Osteoblast (primary cell): ENCODE data around the gene PAOX. TPM values are rescaled to one million over a fixed set of nuclear protein-coding genes. Genes with fewer than 3 reads are reported as not detected.

Experiments
- DNase-seq: peaks from one replicate; pipeline ENCODE4 v3.0.0; 2011; ENCODE audit warnings: low spot score, mixed read lengths; ENCODE audit not compliant: insufficient read length; ENCODE audit errors: missing footprints
- H2AFZ ChIP-seq: 2 replicates; pipeline ENCODE4 v1.6.0; 2011; ENCODE audit warnings: mild to moderate bottlenecking, low read length
- H3K27ac ChIP-seq: 2 replicates; pipeline ENCODE4 v1.5.1; 2011; ENCODE audit warnings: mild to moderate bottlenecking, low read depth, low read length, moderate library complexity
- H3K27me3 ChIP-seq: 2 replicates; pipeline ENCODE4 v1.6.0; 2012; ENCODE audit warnings: mild to moderate bottlenecking, control low read depth, inconsistent platforms, low read length, moderate library complexity; ENCODE audit not compliant: insufficient read depth
- H3K36me3 ChIP-seq: 2 replicates; pipeline ENCODE4 v1.5.1; 2011; ENCODE audit warnings: mild to moderate bottlenecking, low read length, control low read depth, moderate library complexity; ENCODE audit not compliant: insufficient read depth
- H3K4me1 ChIP-seq: 2 replicates; pipeline ENCODE4 v1.5.1; 2011; ENCODE audit warnings: mild to moderate bottlenecking, low read length, control low read depth, moderate library complexity; ENCODE audit not compliant: insufficient read depth
- H3K4me2 ChIP-seq: 2 replicates; pipeline ENCODE4 v1.6.0; 2011; ENCODE audit warnings: mild to moderate bottlenecking, low read length; ENCODE audit not compliant: insufficient read depth
- H3K4me3 ChIP-seq: fragments of 200-600 bp; sonication (generic); 3 replicates; pipeline ENCODE4 v1.5.1; 2012; ENCODE audit warnings: mild to moderate bottlenecking, low read length, inconsistent platforms; ENCODE audit not compliant: insufficient read depth
- H3K79me2 ChIP-seq: 2 replicates; pipeline ENCODE4 v1.6.0; 2012; ENCODE audit warnings: mild to moderate bottlenecking, low read length, control low read depth, inconsistent platforms; ENCODE audit not compliant: insufficient read depth
- H3K9me3 ChIP-seq: 2 replicates; pipeline ENCODE4 v1.5.1; 2011; ENCODE audit warnings: low read depth, low read length, control low read depth
- H4K20me1 ChIP-seq: 2 replicates; pipeline ENCODE4 v1.6.0; 2012; ENCODE audit warnings: mild to moderate bottlenecking, low read length, control low read depth; ENCODE audit not compliant: insufficient read depth
- CTCF ChIP-seq: IDR thresholded peaks from 2 replicates; pipeline ENCODE4 v1.5.1; 2011; ENCODE audit warnings: mild to moderate bottlenecking, low read depth, low read length, moderate library complexity; ENCODE audit errors: extremely low read depth
- total RNA-seq: library from RNA; depleted of rRNA; stranded (reverse); fragments of >200 nt; gene quantifications from 2 replicates; pipeline ENCODE4 v1.2.3, GENCODE V29; 2012

The PAOX gene
- total RNA-seq, 1 donor, result 7.6 TPM

- Histone ChIP-seq H2AFZ (no peak overlapping the region), H3K27me3 (no peaks in the 10 kb centered on the region), H3K36me3 (peaks cover 32% of the 10 kb centered on the region), H3K27ac (no peak overlapping the region), H3K4me2 (no peak overlapping the region), H4K20me1 (peaks cover 3% of the 10 kb centered on the region), H3K79me2 (peaks cover 25% of the 10 kb centered on the region), H3K4me1 (no peaks in the 10 kb centered on the region), H3K9me3 (peaks cover 2% of the 10 kb centered on the region), H3K4me3 (no peak overlapping the region)
- TF ChIP-seq CTCF, result no peak
- DNase-seq, result no peak
These were observed 36.7 kb downstream of the PAOX start for GRCh38 chr10:133415752-133416151.

GRCh38 chr10:133418289-133418993 lies 39.4 kb downstream of the PAOX start:
- Histone ChIP-seq H3K9me3 (no peaks in the 10 kb centered on the region), H3K4me2 (no peak overlapping the region), H3K27me3 (peaks cover 11% of the 10 kb centered on the region), H3K27ac (no peak overlapping the region), H4K20me1 (peaks cover 23% of the 10 kb centered on the region), H3K4me3 (no peak overlapping the region), H3K79me2 (peaks cover 7% of the 10 kb centered on the region), H3K4me1 (no peaks in the 10 kb centered on the region), H3K36me3 (peaks cover 14% of the 10 kb centered on the region), H2AFZ (no peak overlapping the region)
- TF ChIP-seq CTCF, result no peak
- DNase-seq, result peak; percentile 64

GRCh38 chr10:133419211-133419950 lies 40.3 kb downstream of the PAOX start:
- no peak for TF ChIP-seq CTCF
- no peak overlapping the region for H2AFZ ChIP-seq
- DNase-seq, result peak; percentile 86
- H3K27ac ChIP-seq, result no peak overlapping the region
- H3K4me2 ChIP-seq, result no peak overlapping the region
- no peaks in the 10 kb centered on the region for H3K9me3 ChIP-seq
- H3K4me3 ChIP-seq, result no peak overlapping the region
- peaks cover 14% of the 10 kb centered on the region for H3K36me3 ChIP-seq
- peaks cover 11% of the 10 kb centered on the region for H3K27me3 ChIP-seq
- H4K20me1 ChIP-seq, result peaks cover 23% of the 10 kb centered on the region
- H3K4me1 ChIP-seq, result no peaks in the 10 kb centered on the region
- H3K79me2 ChIP-seq, result peaks cover 7% of the 10 kb centered on the region

- H3K4me1 ChIP-seq, result no peaks in the 10 kb centered on the region
- H3K27me3 ChIP-seq, result peaks cover 11% of the 10 kb centered on the region
- H2AFZ ChIP-seq, result no peak overlapping the region
- H4K20me1 ChIP-seq, result peaks cover 23% of the 10 kb centered on the region
- H3K27ac ChIP-seq, result no peak overlapping the region
- no peaks in the 10 kb centered on the region for H3K9me3 ChIP-seq
- H3K79me2 ChIP-seq, result peaks cover 7% of the 10 kb centered on the region
- DNase-seq, result no peak
- H3K4me2 ChIP-seq, result no peak overlapping the region
- H3K36me3 ChIP-seq, result peaks cover 14% of the 10 kb centered on the region
- no peak overlapping the region for H3K4me3 ChIP-seq
- no peak for TF ChIP-seq CTCF
These were observed 41.0 kb downstream of the PAOX start for GRCh38 chr10:133420028-133420427.
